ENCODE data around the gene DNTT.

The DNTT gene

DNA sequence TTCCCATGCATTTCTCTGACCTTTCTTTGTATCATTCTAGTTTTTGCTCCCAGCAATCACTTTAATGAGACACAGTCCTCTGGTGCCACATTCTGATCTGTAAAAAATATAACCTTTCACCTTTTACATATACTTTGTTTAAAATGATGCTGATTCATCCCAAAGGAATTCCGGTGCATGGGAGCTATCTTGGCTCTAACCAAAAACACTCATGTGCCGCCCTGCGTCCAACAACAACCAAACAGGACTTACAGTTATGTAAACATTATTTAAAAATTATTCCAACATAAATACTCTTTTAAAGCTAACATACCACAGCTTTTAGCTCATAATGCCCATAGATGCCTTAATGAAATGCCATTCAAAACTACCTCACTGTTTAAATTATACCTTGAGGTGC is 62.3 kb downstream of the DNTT start:
- H3K27me3 Mint-ChIP-seq, result no peaks in the 10 kb centered on the region
- H3K4me3 Mint-ChIP-seq, result no peak overlapping the region
- H3K36me3 Mint-ChIP-seq, result no peaks in the 10 kb centered on the region
- H3K27ac Mint-ChIP-seq, result no peak overlapping the region
- no peaks in the 10 kb centered on the region for H3K4me1 Mint-ChIP-seq (ENCODE audit: low read depth)
- no peaks in the 10 kb centered on the region for H3K9me3 Mint-ChIP-seq (ENCODE audit: low read depth)

GRCh38 chr10:96367470-96367869 is 63.2 kb downstream of the DNTT start:
- no peaks in the 10 kb centered on the region for H3K27me3 Mint-ChIP-seq
- no peak overlapping the region for H3K4me3 Mint-ChIP-seq
- H3K9me3 Mint-ChIP-seq (ENCODE audit: low read depth), result no peaks in the 10 kb centered on the region
- H3K4me1 Mint-ChIP-seq (ENCODE audit: low read depth), result no peaks in the 10 kb centered on the region
- no peaks in the 10 kb centered on the region for H3K36me3 Mint-ChIP-seq
- no peak overlapping the region for H3K27ac Mint-ChIP-seq

- Mint-ChIP-seq H3K27ac (no peak overlapping the region), H3K4me1 (ENCODE audit: low read depth) (no peaks in the 10 kb centered on the region), H3K27me3 (peaks cover 2% of the 10 kb centered on the region), H3K9me3 (ENCODE audit: low read depth) (no peaks in the 10 kb centered on the region), H3K36me3 (no peaks in the 10 kb centered on the region), H3K4me3 (no peak overlapping the region)
Observed at GRCh38 chr10:96368971-96369370, 64.7 kb downstream of the DNTT start.

DNA sequence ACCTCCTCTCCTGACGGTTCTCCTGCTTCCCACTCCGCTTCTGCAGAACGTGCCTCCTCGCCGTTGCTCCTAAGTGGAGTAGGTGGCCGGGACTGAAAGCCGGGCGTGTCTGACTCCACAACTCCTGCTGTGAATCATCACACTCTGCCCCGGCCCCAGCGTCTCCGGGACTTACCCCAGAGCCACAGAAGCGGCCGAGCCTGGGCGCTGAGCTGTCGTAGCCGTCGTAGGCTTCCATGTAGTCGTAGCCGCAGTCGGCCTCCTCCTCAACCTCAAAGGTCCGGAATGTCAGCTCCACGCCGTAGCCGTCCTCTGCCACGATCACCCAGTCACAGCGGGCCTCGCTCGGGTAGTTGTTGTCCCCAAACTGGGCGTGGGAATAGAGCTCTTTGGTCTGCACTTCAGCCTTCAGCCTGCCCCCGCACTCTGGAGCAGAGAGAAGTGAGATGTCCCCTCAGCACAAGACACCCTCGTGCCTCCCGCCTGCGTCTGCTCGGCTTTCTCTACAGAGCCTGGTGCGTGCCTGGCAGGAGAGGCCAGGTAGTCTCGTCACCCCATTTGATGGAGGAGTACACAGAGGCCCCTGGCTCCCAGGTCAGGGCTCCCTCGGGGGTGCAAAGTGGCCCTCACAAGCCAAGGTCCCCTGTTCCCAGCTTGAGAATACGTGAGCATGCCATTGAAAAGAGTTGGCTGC is 65.8 kb downstream of the DNTT start:
- Mint-ChIP-seq H3K36me3 (no peaks in the 10 kb centered on the region), H3K27me3 (peaks cover 4% of the 10 kb centered on the region), H3K27ac (no peak overlapping the region), H3K4me3 (no peak overlapping the region), H3K9me3 (ENCODE audit: low read depth) (no peaks in the 10 kb centered on the region), H3K4me1 (ENCODE audit: low read depth) (peaks cover 5% of the 10 kb centered on the region)

- no peaks in the 10 kb centered on the region for H3K36me3 Mint-ChIP-seq
- no peaks in the 10 kb centered on the region for H3K9me3 Mint-ChIP-seq (ENCODE audit: low read depth)
- peaks cover 4% of the 10 kb centered on the region for H3K27me3 Mint-ChIP-seq
- H3K4me3 Mint-ChIP-seq, result no peak overlapping the region
- no peak overlapping the region for H3K27ac Mint-ChIP-seq
- peaks cover 7% of the 10 kb centered on the region for H3K4me1 Mint-ChIP-seq (ENCODE audit: low read depth)
Observed at GRCh38 chr10:96370584-96371157, 66.4 kb downstream of the DNTT start.

- Mint-ChIP-seq H3K9me3 (ENCODE audit: low read depth) (no peaks in the 10 kb centered on the region), H3K27ac (no peak overlapping the region), H3K4me1 (ENCODE audit: low read depth) (peaks cover 8% of the 10 kb centered on the region), H3K4me3 (no peak overlapping the region), H3K36me3 (no peaks in the 10 kb centered on the region), H3K27me3 (peaks cover 4% of the 10 kb centered on the region)
Observed at GRCh38 chr10:96371356-96371755, 67.1 kb downstream of the DNTT start.

DNA sequence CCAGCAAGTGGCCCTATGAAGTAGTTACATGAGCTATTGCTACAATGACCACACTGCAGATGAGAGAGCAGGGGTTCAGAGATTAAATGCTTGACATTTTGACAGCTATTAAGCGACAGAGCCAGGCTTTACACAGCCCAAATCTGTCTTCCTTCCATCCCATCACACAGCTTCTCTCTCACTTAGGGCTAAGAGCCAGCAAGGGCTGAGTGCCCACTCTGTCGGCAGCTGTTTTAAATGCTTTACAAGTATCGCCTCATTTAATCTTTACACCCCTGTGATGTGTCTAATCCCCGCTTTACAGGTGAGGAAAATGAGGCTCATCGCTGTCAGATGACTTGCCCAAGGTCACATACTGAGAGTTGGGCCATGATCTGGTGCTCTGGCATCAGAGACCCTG is 69.8 kb downstream of the DNTT start:
- Mint-ChIP-seq H3K9me3 (ENCODE audit: low read depth) (no peaks in the 10 kb centered on the region), H3K4me3 (peak overlapping the region; percentile 79), H3K27ac (no peak overlapping the region), H3K36me3 (no peaks in the 10 kb centered on the region), H3K27me3 (peaks cover 4% of the 10 kb centered on the region), H3K4me1 (ENCODE audit: low read depth) (peaks cover 8% of the 10 kb centered on the region)

- Mint-ChIP-seq H3K27ac (no peak overlapping the region), H3K4me1 (ENCODE audit: low read depth) (peaks cover 8% of the 10 kb centered on the region), H3K4me3 (peak overlapping the region; percentile 79), H3K27me3 (peaks cover 4% of the 10 kb centered on the region), H3K36me3 (no peaks in the 10 kb centered on the region), H3K9me3 (ENCODE audit: low read depth) (no peaks in the 10 kb centered on the region)
Observed at GRCh38 chr10:96374639-96374984, 70.4 kb downstream of the DNTT start.

GRCh38 chr10:96374985-96375830 is 71.0 kb downstream of the DNTT start:
- H3K36me3 Mint-ChIP-seq, result no peaks in the 10 kb centered on the region
- peaks cover 8% of the 10 kb centered on the region for H3K4me1 Mint-ChIP-seq (ENCODE audit: low read depth)
- H3K4me3 Mint-ChIP-seq, result peak overlapping the region; percentile 79
- no peak overlapping the region for H3K27ac Mint-ChIP-seq
- peaks cover 4% of the 10 kb centered on the region for H3K27me3 Mint-ChIP-seq
- H3K9me3 Mint-ChIP-seq (ENCODE audit: low read depth), result no peaks in the 10 kb centered on the region

DNA sequence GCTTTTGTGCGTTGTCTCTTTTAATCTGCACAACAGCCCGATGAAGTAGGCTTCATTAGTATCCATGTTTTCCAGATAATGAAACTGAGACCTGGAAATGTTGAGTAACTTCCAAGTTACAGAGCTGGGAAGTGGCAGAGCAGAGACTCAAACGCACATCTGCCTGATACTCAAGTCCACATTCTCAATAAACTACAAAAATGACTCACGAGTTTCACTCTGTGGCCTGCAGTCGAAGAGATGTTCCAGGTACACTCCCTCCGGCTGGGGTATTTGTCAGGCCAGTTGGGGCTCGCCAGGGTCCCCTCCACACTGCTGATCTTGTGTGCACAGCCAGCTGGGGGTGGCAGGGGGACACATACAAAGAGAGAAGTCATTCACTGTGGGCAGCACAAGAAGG is 72.2 kb downstream of the DNTT start:
- Mint-ChIP-seq H3K4me1 (ENCODE audit: low read depth) (peaks cover 8% of the 10 kb centered on the region), H3K4me3 (no peak overlapping the region), H3K27ac (no peak overlapping the region), H3K27me3 (peaks cover 4% of the 10 kb centered on the region), H3K36me3 (no peaks in the 10 kb centered on the region), H3K9me3 (ENCODE audit: low read depth) (no peaks in the 10 kb centered on the region)

DNA sequence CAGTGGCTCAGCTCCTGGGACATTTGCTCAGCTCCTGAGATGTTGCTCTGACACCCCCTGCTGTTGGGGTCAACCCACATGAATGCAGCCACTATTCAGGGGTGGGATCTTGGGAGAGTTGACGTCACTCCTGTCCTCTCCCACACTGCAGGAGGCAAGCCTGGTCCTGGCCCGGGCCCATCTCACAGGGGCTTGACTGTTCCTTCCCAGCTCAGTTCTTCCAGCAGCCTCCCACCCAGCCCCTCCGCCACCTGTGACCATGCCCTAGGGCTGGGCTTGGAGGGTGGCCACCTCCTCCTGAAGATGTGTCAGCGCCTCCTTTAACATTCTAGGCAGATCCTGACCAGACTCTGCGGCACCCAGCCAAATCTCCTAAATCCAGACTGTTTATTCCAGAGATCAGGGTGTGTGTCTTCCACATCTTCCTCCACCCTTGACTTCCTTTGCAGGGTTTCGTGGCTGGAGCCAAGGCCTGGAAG is 73.6 kb downstream of the DNTT start:
- Mint-ChIP-seq H3K36me3 (no peaks in the 10 kb centered on the region), H3K4me3 (no peak overlapping the region), H3K9me3 (ENCODE audit: low read depth) (no peaks in the 10 kb centered on the region), H3K4me1 (ENCODE audit: low read depth) (peaks cover 8% of the 10 kb centered on the region), H3K27ac (no peak overlapping the region), H3K27me3 (peaks cover 4% of the 10 kb centered on the region)

GRCh38 chr10:96378741-96379140 is 74.5 kb downstream of the DNTT start:
- H3K4me1 Mint-ChIP-seq (ENCODE audit: low read depth), result peaks cover 8% of the 10 kb centered on the region
- peaks cover 2% of the 10 kb centered on the region for H3K27me3 Mint-ChIP-seq
- no peaks in the 10 kb centered on the region for H3K36me3 Mint-ChIP-seq
- no peak overlapping the region for H3K27ac Mint-ChIP-seq
- no peak overlapping the region for H3K4me3 Mint-ChIP-seq
- no peaks in the 10 kb centered on the region for H3K9me3 Mint-ChIP-seq (ENCODE audit: low read depth)

- Mint-ChIP-seq H3K36me3 (no peaks in the 10 kb centered on the region), H3K4me3 (no peak overlapping the region), H3K27me3 (peaks cover 2% of the 10 kb centered on the region), H3K9me3 (ENCODE audit: low read depth) (no peaks in the 10 kb centered on the region), H3K4me1 (ENCODE audit: low read depth) (peaks cover 4% of the 10 kb centered on the region), H3K27ac (no peak overlapping the region)
Observed at GRCh38 chr10:96379758-96380157, 75.5 kb downstream of the DNTT start.

- Mint-ChIP-seq H3K36me3 (no peaks in the 10 kb centered on the region), H3K9me3 (ENCODE audit: low read depth) (no peaks in the 10 kb centered on the region), H3K4me3 (no peak overlapping the region), H3K4me1 (ENCODE audit: low read depth) (peaks cover under 1% of the 10 kb centered on the region), H3K27me3 (peaks cover 2% of the 10 kb centered on the region), H3K27ac (no peak overlapping the region)
Observed at GRCh38 chr10:96380821-96381220, 76.6 kb downstream of the DNTT start.

DNA sequence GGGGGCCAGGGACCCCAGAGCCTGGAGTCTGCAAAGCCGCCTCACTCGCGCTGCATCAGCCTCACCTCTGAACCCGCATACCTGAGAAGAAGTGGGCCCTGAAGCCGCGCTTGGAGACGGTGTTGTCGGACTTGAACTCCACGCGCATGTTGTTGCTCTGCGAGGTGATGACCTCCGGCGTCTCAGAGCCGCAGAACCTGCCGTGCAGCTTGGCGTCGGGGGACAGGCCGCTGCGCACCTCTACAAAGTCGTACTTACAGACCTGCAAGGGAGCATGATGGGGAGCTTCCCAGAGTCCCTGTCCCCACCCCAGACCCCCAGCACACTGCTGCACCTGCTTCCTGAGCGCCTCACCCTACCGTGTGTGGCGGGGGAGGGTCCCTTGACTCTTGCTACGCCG is 80.3 kb downstream of the DNTT start:
- H3K4me3 Mint-ChIP-seq, result no peak overlapping the region
- no peaks in the 10 kb centered on the region for H3K36me3 Mint-ChIP-seq
- H3K27me3 Mint-ChIP-seq, result peaks cover 2% of the 10 kb centered on the region
- H3K9me3 Mint-ChIP-seq (ENCODE audit: low read depth), result no peaks in the 10 kb centered on the region
- H3K4me1 Mint-ChIP-seq (ENCODE audit: low read depth), result no peaks in the 10 kb centered on the region
- H3K27ac Mint-ChIP-seq, result no peak overlapping the region
